ENCODE data around the gene DCDC2B.

The DCDC2B gene

DNA sequence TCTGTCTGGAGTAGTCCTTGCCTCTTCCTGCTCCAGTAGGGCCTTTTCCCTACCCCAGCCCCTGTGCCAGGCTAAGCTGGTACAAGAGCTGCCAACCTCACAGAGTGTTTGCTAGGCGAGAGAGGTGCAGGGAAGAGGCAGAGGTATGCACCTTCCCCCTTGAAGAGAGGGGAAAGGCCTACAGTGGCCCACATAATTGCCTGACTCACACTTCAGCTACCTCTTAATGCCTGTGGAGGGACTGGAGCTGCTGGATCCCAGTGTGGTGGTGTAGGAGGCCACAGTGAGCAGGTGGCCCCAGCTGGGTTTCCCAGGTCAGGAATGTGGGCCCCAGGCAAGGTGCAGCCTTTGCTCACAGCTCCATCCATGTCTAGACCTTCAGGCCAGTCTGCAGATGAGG lies 11.8 kb upstream of the DCDC2B start:
- no peak for DNase-seq

DNA sequence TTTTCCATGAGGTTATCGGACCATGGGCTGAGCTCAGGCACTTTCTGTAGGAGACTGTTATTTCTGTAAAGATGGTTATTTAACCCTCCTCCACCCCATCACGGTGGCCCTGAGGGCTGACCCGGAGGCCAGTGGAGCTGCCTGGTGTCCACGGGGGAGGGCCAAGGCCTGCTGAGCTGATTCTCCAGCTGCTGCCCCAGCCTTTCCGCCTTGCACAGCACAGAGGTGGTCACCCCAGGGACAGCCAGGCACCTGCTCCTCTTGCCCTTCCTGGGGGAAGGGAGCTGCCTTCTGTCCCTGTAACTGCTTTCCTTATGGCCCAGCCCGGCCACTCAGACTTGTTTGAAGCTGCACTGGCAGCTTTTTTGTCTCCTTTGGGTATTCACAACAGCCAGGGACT lies 11.1 kb upstream of the DCDC2B start:
- no peak for DNase-seq

DNA sequence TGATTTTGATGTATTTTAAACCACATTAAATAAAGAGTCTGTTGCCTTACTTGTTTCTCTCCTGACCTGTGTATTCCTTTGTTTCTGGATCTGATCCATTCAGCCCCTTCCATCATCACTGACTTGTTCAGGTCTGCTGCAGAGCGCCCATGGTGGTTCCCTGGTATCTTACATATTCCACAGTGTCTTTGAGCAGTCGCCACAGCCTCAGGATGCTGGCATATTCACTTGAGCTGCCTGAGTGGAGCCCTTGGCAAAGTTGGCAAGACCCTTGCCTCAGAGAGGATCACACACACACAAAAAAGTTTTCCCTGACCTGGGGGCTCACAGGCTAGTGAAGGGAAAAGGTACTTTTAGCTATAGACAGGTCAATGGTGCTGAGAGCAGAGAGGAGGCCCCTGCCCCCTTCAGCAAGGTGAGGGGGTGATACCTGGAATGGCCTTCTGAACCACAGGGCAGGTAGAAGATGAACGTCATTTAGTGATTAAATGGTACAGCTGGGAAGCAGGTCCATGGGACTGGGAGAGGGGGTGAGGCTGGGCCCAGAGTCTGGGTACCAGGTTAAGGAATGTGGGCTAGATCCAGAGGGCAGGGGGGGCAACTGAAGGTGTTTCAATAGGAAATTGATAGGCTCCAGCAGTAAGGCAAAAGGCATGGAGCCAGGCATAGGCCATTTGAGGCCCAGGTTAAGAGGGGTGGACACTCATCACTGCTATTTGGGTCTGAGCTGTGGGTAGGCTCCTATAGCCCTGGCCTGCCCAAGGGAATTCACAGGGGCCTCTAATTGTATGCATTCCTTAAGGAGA lies 10.4 kb upstream of the DCDC2B start:
- no peak for DNase-seq

DNA sequence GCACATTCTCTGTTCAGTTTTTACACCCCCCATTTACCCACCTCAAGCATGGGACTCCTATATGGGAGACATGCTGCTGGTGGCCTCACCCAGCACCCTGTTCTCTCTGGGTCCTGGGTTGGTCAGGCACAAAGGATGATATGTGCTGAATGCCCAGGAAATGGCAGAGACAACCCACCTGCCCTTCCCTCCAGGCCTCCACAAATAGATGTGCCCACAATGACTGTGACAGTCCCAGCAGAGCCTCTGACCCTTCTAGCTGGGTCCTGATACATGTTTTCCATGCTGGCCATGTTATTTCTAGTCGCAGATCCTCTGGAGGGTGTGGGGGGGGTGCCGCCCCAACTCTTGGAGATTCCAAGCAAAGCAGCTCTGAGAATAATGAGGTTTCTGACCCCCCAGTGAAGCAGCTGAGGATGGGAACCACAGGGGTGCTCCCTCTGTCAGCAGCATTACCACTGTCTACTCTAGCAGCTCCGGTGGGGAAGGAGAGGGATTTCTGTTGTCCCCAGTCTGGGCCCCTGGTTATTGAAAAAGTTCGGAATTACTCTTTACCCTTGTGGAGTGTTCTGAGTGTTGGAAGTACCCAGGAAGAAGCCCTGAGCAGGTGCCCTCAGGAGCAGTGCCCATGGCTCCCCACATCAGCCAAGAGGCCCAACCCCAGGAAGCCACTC lies 9.7 kb upstream of the DCDC2B start:
- no peak for DNase-seq

DNA sequence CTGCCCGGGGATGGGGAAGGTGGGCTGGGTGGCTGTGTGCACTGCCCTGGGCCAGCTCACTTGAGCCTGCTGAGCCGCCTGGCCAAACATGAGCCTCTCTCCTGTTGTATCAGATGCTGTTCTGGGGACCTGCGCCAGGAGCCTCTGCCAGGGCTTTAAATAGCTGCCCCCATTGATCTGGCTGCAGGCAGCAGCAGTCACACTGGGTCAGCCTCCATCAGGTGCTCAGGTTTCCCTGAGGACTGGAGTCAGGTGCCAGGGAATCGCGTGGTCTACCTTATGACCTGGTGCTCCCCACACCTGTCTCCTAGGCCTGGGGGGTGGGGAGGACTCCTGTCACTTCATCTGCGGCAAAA lies 9.2 kb upstream of the DCDC2B start:
- no peak for DNase-seq

DNA sequence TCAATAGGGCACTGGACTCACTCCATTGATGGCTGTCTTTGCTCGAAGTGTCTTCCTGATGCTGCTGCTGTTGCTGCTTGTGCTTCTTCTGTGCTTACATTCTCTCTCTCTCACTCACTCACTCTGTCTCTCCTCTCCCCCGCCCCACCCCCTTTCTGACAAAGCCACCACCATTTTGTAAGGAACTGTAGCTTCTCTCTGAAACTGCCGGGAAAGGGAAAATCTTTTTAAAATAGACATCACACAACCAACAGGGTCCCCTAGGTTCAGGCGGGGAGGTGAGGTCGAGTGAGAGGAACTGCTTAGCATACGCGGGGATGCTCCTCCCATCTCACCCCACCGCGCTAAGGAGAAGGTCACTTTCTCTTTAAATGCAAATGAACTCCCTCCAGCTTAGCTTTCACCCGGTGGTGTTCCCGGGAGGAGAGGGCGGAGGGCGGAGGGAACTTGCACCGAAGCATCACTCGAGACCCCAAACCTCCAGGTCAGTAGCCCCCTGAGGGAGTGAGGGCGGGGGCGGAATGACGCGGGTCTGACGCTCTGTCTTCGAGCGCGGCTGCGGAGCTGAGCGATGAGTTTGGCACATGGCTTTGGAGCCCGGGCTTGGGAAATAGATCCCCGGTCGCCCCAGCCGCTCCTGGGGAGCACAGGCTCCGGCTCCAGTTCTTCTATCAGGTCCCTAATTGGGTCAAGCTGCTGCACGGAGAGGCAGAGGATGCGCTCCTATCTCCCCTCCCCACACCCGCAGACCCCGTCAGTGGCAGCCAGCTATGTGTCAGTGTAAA lies 8.5 kb upstream of the DCDC2B start, which contains the start of gene CCDC28B:
TSS of gene CCDC28B (plus strand) at position 370 of the 785 bp plus-strand sequence. CDS start 1,341 bp downstream, outside the sequence.
- DNase-seq, result peak; percentile 34

DNA sequence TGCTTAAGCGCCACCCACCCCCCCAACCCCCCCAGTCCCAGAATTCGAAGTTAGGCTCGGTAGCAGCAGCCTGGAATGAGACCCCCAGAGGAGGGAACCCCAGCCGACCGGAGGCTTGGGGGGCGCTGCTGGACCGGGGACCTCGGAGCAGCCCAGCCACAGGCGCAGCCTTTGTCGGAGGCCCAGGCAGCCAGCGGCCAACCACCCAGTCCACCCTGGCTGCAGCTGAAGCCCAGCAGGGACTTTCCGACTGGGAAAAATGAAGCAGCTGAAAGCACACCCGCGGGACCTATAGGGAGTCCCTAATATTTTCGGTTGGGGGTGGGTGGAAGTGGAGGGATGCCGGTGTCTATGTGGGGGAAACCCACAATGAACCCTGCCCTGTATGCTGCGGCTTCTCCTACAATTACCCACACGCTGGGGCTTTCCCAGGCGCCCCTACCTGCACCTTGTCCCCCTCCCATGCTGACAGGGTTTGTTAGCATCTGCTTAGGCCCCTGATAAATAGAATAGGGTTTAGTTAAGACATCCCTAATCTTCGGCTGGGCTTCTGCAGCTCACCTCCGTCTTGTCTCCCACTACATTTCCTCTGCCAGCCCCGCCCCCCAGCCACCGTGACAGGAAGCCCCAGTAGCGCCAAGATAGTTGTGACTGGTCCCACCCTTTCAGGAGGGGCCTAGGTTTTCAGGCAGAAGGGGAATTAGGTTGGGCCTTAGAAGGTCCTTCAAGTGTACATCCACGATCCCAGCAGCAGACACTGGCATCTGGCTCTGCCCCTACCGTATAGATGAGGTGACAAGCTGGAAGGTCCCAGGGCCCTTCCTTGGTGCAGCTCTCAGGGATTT lies 7.7 kb upstream of the DCDC2B start:
- DNase-seq, result peak; percentile 59

DNA sequence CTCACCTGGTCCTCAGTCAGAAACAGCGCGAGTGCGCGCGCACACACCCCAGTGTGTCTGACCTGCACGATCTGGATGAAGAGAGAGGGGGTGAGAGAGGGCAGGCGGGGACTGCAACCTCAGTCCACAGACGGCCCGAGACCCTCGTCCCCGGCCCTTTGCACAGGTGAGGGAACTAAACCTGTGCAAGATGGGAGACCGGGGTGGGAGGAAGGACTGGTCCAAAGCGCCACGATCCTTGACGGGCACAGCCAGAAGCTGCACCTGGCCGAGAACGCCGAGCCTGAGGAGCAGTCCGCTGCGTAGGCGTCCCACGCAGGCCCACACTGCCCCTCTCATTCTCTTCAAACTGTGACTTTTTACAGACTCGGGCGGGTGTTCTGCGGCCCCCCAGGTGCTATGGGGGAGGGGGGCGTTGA lies 3.9 kb upstream of the DCDC2B start:
- no peak for DNase-seq

DNA sequence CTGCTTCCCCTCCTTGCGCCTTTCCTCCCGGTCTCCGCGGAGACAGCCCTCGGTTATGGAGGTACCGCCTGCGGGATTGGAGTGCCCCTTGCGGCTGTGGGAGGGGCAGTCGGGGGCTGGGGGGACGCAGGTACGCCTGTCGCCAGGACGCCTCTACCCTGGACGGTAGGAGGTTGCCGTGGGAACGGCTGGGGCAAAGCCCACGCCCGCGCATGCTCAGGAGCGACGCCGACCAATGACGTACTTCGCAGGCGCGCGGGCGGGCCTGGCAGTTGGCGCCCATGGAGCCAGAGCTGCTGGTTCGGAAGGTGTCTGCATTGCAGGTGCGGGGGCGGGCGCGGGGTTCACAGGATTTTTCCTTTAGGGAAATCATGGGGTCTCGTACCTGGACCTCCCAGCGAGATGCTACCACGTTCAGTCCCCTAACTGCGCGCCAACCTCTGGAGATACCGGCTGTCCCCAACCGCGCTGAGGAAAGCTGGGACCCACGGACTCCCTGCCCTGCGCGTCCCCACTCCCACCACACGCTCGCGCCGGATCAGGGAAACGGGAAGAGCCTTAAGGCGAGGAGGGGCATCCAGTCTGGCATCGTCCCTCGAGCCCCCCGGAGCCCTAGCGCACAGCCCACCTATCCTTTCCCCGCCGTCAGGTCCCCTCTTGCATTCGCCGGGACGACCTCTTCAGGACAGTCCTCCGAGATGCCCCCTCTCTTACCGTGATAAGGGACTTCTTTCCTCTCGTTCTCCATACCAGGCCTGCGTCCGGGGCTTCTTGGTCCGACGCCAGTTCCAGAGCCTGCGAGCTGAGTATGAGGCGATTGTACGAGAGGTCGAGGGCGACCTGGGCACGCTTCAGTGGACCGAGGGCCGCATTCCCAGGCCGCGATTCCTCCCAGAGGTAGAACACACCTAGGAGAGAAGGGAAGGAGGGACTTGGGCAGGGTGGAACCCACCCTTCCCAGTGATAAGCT lies 3.2 kb upstream of the DCDC2B start, which contains the start of gene IQCC:
TSS of gene IQCC (plus strand) at position 271 of the 970 bp plus-strand sequence. CDS start at position 282, 11 bp downstream.
- DNase-seq, result peak; percentile 77

DNA sequence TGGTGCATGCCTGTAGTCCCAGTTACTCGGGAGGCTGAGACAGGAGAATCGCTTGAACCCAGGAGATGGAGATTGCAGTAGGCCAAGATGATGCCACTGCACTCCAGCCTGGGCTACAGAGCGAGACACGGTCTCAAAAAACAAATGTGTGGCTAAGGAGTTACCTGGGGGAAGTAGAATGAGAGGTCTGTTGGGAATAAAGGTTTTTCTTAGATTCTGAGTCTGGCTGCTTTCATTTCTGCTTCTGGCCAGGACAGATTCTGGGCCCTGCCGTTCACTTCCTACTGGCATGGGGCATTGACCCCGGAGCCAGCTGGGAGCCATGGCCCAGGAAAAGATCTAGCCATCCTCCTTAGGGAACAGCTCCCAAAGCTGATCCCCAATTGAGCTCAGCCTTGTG lies 420 bp upstream of the DCDC2B start:
- DNase-seq, result no peak

DNA sequence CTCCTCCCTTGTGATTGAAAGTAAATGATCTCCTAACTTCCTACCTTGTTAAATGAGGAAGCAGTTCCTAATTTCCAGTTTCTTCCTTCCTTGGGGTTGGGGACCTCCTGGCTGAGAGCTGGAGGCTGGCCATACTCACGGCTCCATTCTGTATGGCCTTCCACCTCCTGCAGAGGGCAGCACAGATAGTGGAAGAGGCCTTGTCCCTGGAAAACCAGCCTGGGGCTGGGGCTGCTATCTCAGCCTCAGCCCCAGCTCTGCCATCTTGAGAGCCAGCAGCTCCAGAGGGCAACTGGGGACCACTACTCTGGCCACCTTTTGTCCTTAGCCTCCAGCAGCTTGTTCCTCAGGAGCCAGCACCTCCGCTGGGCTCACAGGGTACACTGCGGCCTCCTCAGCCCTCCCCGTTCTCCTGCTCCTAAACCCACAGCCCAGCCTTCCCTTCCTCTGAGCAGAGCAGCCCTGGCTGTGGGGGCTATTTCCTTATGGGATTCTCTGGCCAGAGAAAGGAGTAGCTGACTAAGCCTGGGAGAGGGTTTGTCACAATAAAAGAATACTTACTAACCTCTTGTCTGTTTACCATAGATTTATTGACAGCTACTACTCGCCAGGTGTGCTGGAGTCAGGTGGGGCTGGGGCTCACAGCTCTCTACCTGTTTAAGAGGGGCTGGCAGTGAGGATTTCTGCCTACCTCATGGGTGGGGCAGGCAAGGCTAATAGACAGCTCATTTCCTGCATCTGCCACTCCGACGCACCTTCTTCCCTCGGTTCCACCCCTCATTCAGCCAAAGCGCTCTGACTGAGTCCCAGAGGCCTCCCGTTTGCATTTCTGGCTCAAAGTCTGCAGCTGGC lies 7.0 kb downstream of the DCDC2B start:
- peak; percentile 35 for DNase-seq

DNA sequence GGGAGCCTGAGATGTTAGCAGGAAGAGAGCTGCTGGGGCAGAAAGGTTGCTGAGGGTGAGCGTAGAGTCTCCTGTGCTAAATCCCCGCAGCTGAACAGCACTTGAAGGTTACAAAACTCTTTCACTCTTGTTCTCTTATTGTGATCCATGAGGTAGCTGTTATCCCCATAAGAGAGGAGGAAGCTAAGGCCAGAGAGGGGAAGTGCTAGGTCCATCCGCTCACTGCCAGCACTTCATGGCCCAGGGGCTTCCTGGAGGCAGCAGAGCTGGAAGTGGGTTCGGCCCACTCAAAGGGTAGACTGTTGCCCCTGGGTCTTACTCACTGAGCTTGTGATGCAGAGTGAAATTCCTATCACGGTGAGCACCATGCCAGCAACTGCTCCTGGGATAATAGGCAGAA lies 7.7 kb downstream of the DCDC2B start:
- no peak for DNase-seq

DNA sequence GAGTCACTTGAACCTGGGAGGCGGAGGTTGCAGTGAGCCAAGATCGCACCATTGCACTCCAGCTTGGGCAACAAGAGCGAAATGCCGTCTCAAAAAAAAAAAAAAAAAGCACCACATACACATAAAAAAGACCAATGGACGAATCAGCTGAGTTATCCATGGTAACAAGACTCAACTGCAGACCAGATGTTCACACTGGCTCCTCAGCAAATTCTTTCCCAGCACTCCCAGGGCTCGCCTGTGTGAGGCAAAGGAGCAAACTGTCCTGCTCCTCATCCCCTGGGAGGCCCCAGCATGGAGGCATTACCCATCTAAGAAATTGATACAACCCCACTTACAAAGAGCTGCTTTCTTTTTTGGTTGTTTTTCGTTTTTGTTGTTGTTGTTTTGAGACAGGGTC lies 10.1 kb downstream of the DCDC2B start:
- no peak for DNase-seq

DNA sequence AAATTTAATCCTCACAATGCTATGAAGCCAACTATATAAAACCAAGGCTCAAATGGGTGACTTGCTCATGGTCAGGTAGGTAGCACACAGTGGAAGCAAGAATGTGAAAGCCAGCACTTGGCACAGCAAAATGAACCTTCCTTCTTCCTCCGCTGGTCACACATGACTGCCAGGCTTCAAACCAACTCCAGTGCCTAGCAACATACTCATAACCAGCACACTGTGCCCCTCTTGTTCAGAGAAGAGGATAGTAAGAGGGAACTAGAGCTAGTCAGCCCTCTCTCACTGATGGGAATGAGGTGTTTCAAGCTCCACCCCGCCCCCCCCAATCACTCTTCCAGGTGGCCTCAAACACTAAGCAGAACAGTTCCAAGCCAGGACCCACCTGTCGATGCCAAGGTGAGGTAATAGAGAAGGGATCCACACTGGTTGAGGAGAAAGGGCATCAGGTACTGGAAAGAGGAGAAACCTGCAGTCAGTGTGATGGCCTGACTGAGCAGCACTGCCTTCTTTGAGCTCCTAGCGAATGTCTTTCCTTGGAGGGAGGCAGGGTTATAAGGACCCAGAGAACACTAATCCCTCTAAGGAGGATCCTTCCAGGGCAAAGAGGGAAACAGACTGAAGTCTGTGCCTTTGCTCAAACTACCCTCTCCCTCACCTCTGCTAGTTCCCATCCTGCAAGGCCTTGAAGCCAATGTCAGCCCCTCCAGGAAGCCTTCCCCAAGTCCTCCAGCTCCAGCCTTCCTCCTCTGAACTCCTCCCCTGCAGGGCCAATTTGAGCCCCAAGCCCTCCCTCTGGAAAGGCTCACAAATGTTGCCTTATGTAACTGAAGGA lies 12.1 kb downstream of the DCDC2B start:
- no peak for DNase-seq

DNA sequence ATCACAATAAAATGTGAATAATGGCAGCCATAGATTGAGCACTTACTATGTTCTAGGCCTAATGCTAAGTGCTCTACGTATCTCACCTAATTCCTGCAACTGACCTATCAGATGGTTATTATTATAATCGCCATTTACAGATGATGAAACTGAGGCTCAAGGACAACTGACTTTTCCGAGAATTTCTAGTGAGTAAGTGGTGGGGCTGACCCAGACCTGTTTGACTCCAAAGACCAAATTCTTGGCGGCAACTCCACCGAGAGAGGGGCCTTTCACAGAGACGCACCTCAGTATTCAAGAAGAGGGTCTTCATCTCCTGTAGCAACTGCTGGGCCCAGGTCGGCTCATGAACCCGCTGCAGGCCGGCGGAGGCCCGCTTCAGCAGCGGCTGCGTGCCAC lies 12.7 kb downstream of the DCDC2B start:
- no peak for DNase-seq

DNA sequence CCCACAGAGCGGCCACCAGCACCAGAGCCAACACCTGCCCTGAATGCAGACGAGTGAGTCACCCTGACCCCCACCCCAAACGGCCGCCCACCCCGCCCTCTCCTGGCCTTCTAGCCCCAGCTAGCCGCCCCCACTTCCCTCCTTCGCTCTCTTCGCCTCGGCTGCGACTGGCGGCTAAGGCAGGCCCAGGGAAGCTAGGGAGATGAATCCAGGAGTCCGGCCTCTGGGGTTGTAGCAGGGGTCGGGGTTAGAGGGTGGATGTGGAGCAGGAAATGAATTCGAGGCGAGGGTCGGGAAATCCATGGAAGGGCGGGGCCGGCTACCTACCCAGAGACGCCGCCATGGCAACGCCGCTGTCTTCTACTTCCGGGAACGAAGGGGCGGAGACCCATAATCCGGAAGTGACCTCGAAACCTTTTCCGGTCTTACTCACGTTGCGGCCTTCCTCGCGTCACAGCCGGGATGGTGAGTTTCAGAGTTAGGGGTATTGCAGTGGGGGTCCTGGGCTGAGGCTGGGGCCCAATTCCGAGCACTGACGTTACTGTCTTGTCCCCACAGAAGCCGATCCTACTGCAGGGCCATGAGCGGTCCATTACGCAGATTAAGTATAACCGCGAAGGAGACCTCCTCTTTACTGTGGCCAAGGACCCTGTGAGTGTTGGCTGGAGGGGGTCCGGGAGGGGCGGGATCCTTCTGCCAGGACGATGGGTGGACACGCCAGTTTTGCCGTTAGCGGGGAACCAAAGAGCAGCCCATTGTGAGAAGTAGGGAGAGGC lies 13.3 kb downstream of the DCDC2B start, which contains the start of the genes EIF3I and TMEM234:
TSS of gene EIF3I (plus strand) at position 428 of the 776 bp plus-strand sequence. CDS start at position 463, 35 bp downstream.
TSS of gene TMEM234 (minus strand) at position 374 of the 776 bp plus-strand sequence. CDS start at position 343, 31 bp downstream.
- DNase-seq, result peak; percentile 88

DNA sequence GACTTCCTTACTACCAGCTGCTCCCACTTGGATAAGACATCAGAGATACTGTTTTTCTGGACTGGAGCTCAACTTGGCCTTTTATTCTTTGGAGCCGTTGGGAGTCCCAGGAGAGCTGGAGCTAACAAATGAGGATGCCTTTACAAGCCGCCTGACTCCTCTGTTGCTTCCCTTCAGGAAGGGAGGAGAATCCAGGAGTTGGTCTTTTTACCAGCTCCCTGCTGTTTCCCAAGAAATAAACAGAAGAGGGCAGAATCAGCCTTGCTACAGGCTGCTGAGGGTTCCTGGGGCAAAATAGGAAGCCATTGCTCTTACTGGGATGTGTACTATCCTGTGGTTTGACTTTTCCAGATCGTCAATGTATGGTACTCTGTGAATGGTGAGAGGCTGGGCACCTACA lies 14.8 kb downstream of the DCDC2B start:
- no peak for DNase-seq

DNA sequence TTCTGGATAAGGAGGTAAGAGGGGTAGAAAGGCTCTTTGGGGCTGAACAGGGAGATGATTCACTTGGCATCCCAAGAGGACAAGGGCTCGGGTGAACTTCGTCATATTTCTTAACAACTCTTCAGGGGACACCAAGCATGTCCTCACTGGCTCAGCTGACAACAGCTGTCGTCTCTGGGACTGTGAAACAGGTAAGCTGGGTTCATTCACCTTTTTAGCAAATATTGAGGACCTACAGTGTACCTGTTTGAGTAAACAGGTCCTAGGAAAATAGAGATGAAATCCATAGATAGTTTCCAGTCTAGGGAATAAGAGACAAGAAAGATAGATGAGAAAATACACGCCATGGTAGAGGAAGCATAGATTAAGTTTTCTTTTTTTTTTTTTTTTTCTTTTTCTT lies 15.4 kb downstream of the DCDC2B start:
- DNase-seq, result no peak

Measured in activated CD4-positive, alpha-beta T cell treated with anti-CD3 and anti-CD28 coated beads for 1 hour (primary cell).